PC-3 (cell line): ENCODE results near the gene GPR89A.
"Not testable (repeated sequence)": the region's sequence is repeated elsewhere in the genome, so short reads cannot be mapped to it uniquely, and the experiment has no call there.

Experiments used
- EZH2 ChIP-seq: fragments of 300-600 bp; sonication (generic); IDR thresholded peaks from one replicate; pipeline ENCODE4 v1.6.1; 2017; ENCODE audit warnings: antibody characterized with exemption, mild to moderate bottlenecking, low read length; ENCODE audit not compliant: unreplicated experiment
- EZH2phosphoT487 ChIP-seq: fragments of 300-600 bp; sonication (generic); IDR thresholded peaks from 2 replicates; pipeline ENCODE4 v1.6.1; 2018; ENCODE audit warnings: mild to moderate bottlenecking, antibody characterized with exemption, low read length, borderline replicate concordance
- TF ChIP-seq, protein P1 (sequence below): fragments of 300-600 bp; sonication (generic); conservative IDR thresholded peaks from 2 replicates; pipeline ENCODE4 v1.5.1; 2017; ENCODE audit warnings: antibody characterized with exemption, low read depth, mild to moderate bottlenecking, low read length

DNA sequence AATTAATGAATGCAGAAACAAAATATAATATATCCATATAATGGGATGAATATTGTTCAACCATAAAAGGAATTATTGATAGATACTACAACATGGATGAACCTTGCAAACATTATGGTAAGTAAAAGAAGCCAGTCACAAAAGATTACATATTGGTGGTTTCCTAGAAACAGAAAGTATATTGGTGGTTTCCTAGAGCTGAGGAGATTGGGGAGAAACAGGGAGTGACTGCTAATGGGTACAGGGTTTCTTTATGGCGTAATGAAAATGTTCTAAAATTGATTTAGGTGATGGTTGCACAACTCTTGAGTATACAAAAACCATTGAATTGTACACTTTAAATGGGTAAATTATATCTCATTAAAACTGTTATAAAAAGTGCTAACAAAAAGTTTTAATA, 14.4 kb downstream of the GPR89A start:
- TF ChIP-seq, protein P1, sequence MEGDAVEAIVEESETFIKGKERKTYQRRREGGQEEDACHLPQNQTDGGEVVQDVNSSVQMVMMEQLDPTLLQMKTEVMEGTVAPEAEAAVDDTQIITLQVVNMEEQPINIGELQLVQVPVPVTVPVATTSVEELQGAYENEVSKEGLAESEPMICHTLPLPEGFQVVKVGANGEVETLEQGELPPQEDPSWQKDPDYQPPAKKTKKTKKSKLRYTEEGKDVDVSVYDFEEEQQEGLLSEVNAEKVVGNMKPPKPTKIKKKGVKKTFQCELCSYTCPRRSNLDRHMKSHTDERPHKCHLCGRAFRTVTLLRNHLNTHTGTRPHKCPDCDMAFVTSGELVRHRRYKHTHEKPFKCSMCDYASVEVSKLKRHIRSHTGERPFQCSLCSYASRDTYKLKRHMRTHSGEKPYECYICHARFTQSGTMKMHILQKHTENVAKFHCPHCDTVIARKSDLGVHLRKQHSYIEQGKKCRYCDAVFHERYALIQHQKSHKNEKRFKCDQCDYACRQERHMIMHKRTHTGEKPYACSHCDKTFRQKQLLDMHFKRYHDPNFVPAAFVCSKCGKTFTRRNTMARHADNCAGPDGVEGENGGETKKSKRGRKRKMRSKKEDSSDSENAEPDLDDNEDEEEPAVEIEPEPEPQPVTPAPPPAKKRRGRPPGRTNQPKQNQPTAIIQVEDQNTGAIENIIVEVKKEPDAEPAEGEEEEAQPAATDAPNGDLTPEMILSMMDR = not testable (repeated sequence)
- TF ChIP-seq EZH2phosphoT487, EZH2: not testable (repeated sequence)
